Right atrium auricular region (tissue), 2 donors: Measurements from ENCODE around the gene FBLN2. TPM values are rescaled to one million over a fixed set of nuclear protein-coding genes. Genes with fewer than 3 reads are reported as not detected.

Experiments
- DNase-seq: peaks from one replicate; pipeline ENCODE4 v3.0.0-alpha.2; 2019; ENCODE audit warnings: low spot score
- H3K27ac ChIP-seq, 2 donors: fragments of 200-600 bp; sonication (generic); 1 replicate in 1 of 2; 2 replicates in 1 of 2; pipeline ENCODE4 v1.5.1; 2016 to 2019
- H3K27me3 ChIP-seq, 2 donors: fragments of 200-600 bp; sonication (generic); one replicate each; pipeline versions ENCODE4 v1.5.1 to v1.6.0; 2017 to 2019
- H3K36me3 ChIP-seq: fragments of 200-600 bp; sonication (generic); one replicate; pipeline ENCODE4 v1.5.1; 2016
- H3K4me1 ChIP-seq, 2 donors: fragments of 200-600 bp; sonication (generic); one replicate each; pipeline versions ENCODE4 v1.5.1 to v1.6.0; 2017 to 2019
- H3K4me3 ChIP-seq, 2 donors: fragments of 200-600 bp; sonication (generic); 1 replicate in 1 of 2; 2 replicates in 1 of 2; pipeline ENCODE4 v1.5.1; 2017 to 2019; ENCODE audit warnings: mild to moderate bottlenecking in 1 of 2, moderate library complexity in 1 of 2
- H3K9me3 ChIP-seq, 2 donors: fragments of 200-600 bp; sonication (generic); one replicate each; pipeline ENCODE4 v1.5.1; 2019
- CTCF ChIP-seq, 2 donors: fragments of 200-600 bp; sonication (generic); IDR thresholded peaks; one replicate each; pipeline ENCODE4 v1.5.1; 2019; ENCODE audit warnings: antibody characterized with exemption in 2 of 2
- total RNA-seq, 2 donors: library from RNA; depleted of rRNA; stranded (reverse); fragments of >200 nt; gene quantifications; one replicate each; pipeline ENCODE4 v1.1.0, GENCODE V29; 2016

FBLN2 gene
- total RNA-seq, 2 donors from 2014 or later = 122 to 185 TPM

GRCh38 chr3:13515786-13516759 lies 32.9 kb upstream of the FBLN2 start:
- Histone ChIP-seq H3K36me3 (no peaks in the 10 kb centered on the region), H3K4me3 (no peak overlapping the region), H3K4me1 (peaks cover 0 to 56% of the 10 kb centered on the region in 2 donors), H3K9me3 (no peaks in the 10 kb centered on the region), H3K27ac (peak overlapping the region; percentile 83 to 90), H3K27me3 (no peaks in the 10 kb centered on the region)
- no peak for TF ChIP-seq CTCF (IDR thresholded peaks at IDR 0.05)
- no peak for DNase-seq

GRCh38 chr3:13516760-13517135 lies 32.2 kb upstream of the FBLN2 start:
- Histone ChIP-seq H3K9me3 (no peaks in the 10 kb centered on the region), H3K4me1 (peaks cover 0 to 56% of the 10 kb centered on the region in 2 donors), H3K27me3 (no peaks in the 10 kb centered on the region), H3K4me3 (no peak overlapping the region), H3K36me3 (no peaks in the 10 kb centered on the region), H3K27ac (peak overlapping the region; percentile 83 to 90)
- no peak for DNase-seq
- no peak for TF ChIP-seq CTCF (IDR thresholded peaks at IDR 0.05)

- Histone ChIP-seq H3K36me3 (no peaks in the 10 kb centered on the region), H3K4me1 (peaks cover 0 to 56% of the 10 kb centered on the region in 2 donors), H3K27ac (peak overlapping the region; percentile 83 to 90), H3K4me3 (no peak overlapping the region), H3K9me3 (no peaks in the 10 kb centered on the region), H3K27me3 (no peaks in the 10 kb centered on the region)
- peak; percentile 95 for DNase-seq
- TF ChIP-seq CTCF (IDR thresholded peaks at IDR 0.05) = no peak
Measured at GRCh38 chr3:13517253-13517977, 31.5 kb upstream of the FBLN2 start.

- no peaks in the 10 kb centered on the region for H3K27me3 ChIP-seq
- peak overlapping the region; percentile 83 to 90 for H3K27ac ChIP-seq
- peak; percentile 94 for DNase-seq
- no peak overlapping the region for H3K4me3 ChIP-seq
- no peaks in the 10 kb centered on the region for H3K9me3 ChIP-seq
- H3K4me1 ChIP-seq = peaks cover 0 to 50% of the 10 kb centered on the region in 2 donors
- no peaks in the 10 kb centered on the region for H3K36me3 ChIP-seq
- no peak for TF ChIP-seq CTCF (IDR thresholded peaks at IDR 0.05)
Measured at GRCh38 chr3:13518516-13518953, 30.4 kb upstream of the FBLN2 start.

- Histone ChIP-seq H3K27me3 (no peaks in the 10 kb centered on the region), H3K9me3 (no peaks in the 10 kb centered on the region), H3K36me3 (no peaks in the 10 kb centered on the region), H3K4me1 (peaks cover 0 to 44% of the 10 kb centered on the region in 2 donors), H3K4me3 (no peak overlapping the region), H3K27ac (peak overlapping the region; percentile 83 to 90)
- no peak for TF ChIP-seq CTCF (IDR thresholded peaks at IDR 0.05)
- DNase-seq = peak; percentile 75
Measured at GRCh38 chr3:13519006-13519791, 29.7 kb upstream of the FBLN2 start.
